HuH-7 (cell line): ENCODE data around the gene PDE6D.

Experiments used
- DNase-seq: peaks from one replicate; pipeline ENCODE4 v3.0.0; 2011; ENCODE audit warnings: low spot score

PDE6D gene

GRCh38 chr2:231682603-231683291 lies 98.3 kb downstream of the PDE6D start:
- DNase-seq: no peak
